Progenitor cell of endocrine pancreas (in vitro differentiated cells): ENCODE results near the gene CGB7. TPM values are rescaled to one million over a fixed set of nuclear protein-coding genes. Genes with fewer than 3 reads are reported as not detected.
"Not testable (repeated sequence)": the region's sequence is repeated elsewhere in the genome, so short reads cannot be mapped to it uniquely, and the experiment has no call there.

ENCODE experiments used
- DNase-seq: peaks from one replicate; pipeline ENCODE4 v3.0.0; 2021; ENCODE audit warnings: low spot score; ENCODE audit not compliant: unreplicated experiment
- H3K27ac Mint-ChIP-seq: 2 replicates; pipeline ENCODE4 v1.8.0; 2021; ENCODE audit warnings: mild to moderate bottlenecking, moderate library complexity, mixed read lengths
- H3K27me3 Mint-ChIP-seq: 2 replicates; pipeline ENCODE4 v1.8.0; 2021; ENCODE audit warnings: mixed read lengths
- H3K36me3 Mint-ChIP-seq: 2 replicates; pipeline ENCODE4 v1.8.0; 2022; ENCODE audit warnings: mixed read lengths; ENCODE audit not compliant: insufficient read depth
- H3K4me1 Mint-ChIP-seq: 2 replicates; pipeline ENCODE4 v1.8.0; 2021; ENCODE audit warnings: low read depth, mixed read lengths
- H3K4me3 Mint-ChIP-seq: 2 replicates; pipeline ENCODE4 v1.8.0; 2021; ENCODE audit warnings: low read depth, mild to moderate bottlenecking, moderate library complexity, mixed read lengths
- H3K9me3 Mint-ChIP-seq: 2 replicates; pipeline ENCODE4 v1.8.0; 2021; ENCODE audit warnings: low read depth, mixed read lengths
- total RNA-seq: library from RNA; stranded (reverse); gene quantifications from 2 replicates; pipeline ENCODE4 v1.2.1, GENCODE V29; 2021
- TF ChIP-seq, protein P1 (sequence below): fragments of 200-600 bp; sonication (generic); IDR thresholded peaks from one replicate; pipeline ENCODE4 v1.5.0; 2021; ENCODE audit warnings: antibody characterized with exemption, mild to moderate bottlenecking; ENCODE audit not compliant: unreplicated experiment

Gene CGB7
- total RNA-seq, 1 donor from 2014 or later: 0.38 TPM

- no peaks in the 10 kb centered on the region for H3K9me3 Mint-ChIP-seq
- H3K36me3 Mint-ChIP-seq: no peaks in the 10 kb centered on the region
- peak; percentile 51 for DNase-seq
- TF ChIP-seq, protein P1, sequence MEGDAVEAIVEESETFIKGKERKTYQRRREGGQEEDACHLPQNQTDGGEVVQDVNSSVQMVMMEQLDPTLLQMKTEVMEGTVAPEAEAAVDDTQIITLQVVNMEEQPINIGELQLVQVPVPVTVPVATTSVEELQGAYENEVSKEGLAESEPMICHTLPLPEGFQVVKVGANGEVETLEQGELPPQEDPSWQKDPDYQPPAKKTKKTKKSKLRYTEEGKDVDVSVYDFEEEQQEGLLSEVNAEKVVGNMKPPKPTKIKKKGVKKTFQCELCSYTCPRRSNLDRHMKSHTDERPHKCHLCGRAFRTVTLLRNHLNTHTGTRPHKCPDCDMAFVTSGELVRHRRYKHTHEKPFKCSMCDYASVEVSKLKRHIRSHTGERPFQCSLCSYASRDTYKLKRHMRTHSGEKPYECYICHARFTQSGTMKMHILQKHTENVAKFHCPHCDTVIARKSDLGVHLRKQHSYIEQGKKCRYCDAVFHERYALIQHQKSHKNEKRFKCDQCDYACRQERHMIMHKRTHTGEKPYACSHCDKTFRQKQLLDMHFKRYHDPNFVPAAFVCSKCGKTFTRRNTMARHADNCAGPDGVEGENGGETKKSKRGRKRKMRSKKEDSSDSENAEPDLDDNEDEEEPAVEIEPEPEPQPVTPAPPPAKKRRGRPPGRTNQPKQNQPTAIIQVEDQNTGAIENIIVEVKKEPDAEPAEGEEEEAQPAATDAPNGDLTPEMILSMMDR: peak; percentile 39
- H3K4me1 Mint-ChIP-seq: peaks cover 4% of the 10 kb centered on the region
- no peak overlapping the region for H3K27ac Mint-ChIP-seq
- H3K27me3 Mint-ChIP-seq: peaks cover 67% of the 10 kb centered on the region
- H3K4me3 Mint-ChIP-seq: peak overlapping the region; percentile 68
Measured at GRCh38 chr19:49056101-49056901, 1.2 kb downstream of the CGB7 start.

DNA sequence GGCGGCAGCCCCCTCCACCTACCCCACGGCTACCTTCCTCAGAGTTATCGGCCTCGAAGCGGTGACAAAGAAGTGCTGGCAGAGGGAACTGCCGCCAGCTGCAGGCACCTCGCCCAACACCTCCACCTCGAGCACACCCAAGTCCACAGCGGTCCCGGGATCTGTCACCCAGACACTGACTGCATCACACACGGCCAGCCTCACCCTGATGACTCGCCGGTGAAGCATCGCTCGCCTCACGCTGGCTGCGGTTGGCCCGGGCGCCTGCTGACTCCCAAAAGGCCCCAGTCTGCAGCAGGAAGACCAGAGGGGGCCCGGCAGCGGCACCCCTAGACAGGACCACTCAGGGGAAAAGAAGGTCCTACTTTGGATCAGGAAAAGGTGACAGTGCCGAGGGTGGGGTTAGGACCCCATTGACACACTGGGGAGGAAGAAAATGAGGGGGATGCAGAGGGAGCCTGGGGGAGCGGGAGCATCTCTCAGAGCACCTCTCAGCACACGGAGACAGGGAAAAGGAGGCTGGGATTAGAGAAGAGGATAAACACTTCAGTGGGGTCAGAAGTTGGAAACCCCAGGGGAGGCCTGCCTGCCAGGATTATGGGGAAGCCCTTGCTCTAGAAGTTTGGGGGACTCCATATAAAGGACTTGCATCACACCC lies 7.0 kb downstream of the CGB7 start:
- not testable (repeated sequence) for H3K4me1 Mint-ChIP-seq, H3K27ac Mint-ChIP-seq, DNase-seq, H3K9me3 Mint-ChIP-seq, H3K4me3 Mint-ChIP-seq, H3K36me3 Mint-ChIP-seq
- peaks cover 23% of the 10 kb centered on the region for H3K27me3 Mint-ChIP-seq

- not testable (repeated sequence) for H3K9me3 Mint-ChIP-seq, H3K4me3 Mint-ChIP-seq, H3K36me3 Mint-ChIP-seq, H3K27ac Mint-ChIP-seq, H3K4me1 Mint-ChIP-seq, DNase-seq
- H3K27me3 Mint-ChIP-seq: peaks cover 17% of the 10 kb centered on the region
Measured at GRCh38 chr19:49049834-49050233, 7.7 kb downstream of the CGB7 start.

DNA sequence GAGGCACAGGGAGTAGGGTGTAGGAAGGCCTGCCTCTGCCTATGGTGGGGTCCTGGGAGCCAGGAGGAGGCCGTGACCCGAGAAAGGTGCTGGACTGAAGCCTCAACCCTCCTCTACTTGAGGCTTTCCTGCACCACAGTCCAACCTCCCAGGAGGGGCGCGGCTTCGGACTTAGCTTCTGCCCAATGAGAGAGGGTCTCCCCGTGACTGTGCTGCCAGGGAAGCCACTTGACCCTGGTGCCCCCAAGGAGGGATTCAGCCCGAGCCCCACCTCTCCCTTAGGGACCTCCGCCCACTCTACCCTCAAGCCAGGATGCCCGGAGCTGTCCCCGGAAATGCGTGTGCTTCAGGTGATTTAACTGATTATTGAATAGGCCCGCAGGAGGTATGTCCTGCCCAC lies 8.5 kb downstream of the CGB7 start, which contains the start of gene CGB8:
TSS of gene CGB8 (minus strand) at position 101 of the 400 bp plus-strand sequence. CDS start 372 bp downstream, outside the sequence.
- peaks cover 15% of the 10 kb centered on the region for H3K27me3 Mint-ChIP-seq
- not testable (repeated sequence) for H3K9me3 Mint-ChIP-seq, H3K4me3 Mint-ChIP-seq, H3K36me3 Mint-ChIP-seq, H3K4me1 Mint-ChIP-seq, DNase-seq, H3K27ac Mint-ChIP-seq

- peaks cover 12% of the 10 kb centered on the region for H3K27me3 Mint-ChIP-seq
- not testable (repeated sequence) for H3K27ac Mint-ChIP-seq, H3K36me3 Mint-ChIP-seq, H3K9me3 Mint-ChIP-seq, DNase-seq, H3K4me3 Mint-ChIP-seq, H3K4me1 Mint-ChIP-seq
Measured at GRCh38 chr19:49043548-49043947, 14.0 kb downstream of the CGB7 start, which contains the start of gene CGB5. TSS of gene CGB5 (plus strand) at chr19:49043848. CDS start at chr19:49044210, 362 bp downstream.

GRCh38 chr19:49042666-49043065 lies 14.9 kb downstream of the CGB7 start:
- H3K4me3 Mint-ChIP-seq, DNase-seq, H3K4me1 Mint-ChIP-seq, H3K36me3 Mint-ChIP-seq, H3K9me3 Mint-ChIP-seq, H3K27ac Mint-ChIP-seq: not testable (repeated sequence)
- peaks cover 16% of the 10 kb centered on the region for H3K27me3 Mint-ChIP-seq

GRCh38 chr19:49042177-49042576 lies 15.4 kb downstream of the CGB7 start:
- H3K4me1 Mint-ChIP-seq: no peaks in the 10 kb centered on the region
- H3K9me3 Mint-ChIP-seq: no peaks in the 10 kb centered on the region
- H3K36me3 Mint-ChIP-seq: no peaks in the 10 kb centered on the region
- TF ChIP-seq, protein P1: no peak
- H3K27ac Mint-ChIP-seq: peak overlapping the region; percentile 39
- H3K4me3 Mint-ChIP-seq: no peak overlapping the region
- no peak for DNase-seq
- H3K27me3 Mint-ChIP-seq: peaks cover 16% of the 10 kb centered on the region

GRCh38 chr19:49039736-49040135 lies 17.8 kb downstream of the CGB7 start:
- H3K4me3 Mint-ChIP-seq, H3K4me1 Mint-ChIP-seq, DNase-seq, H3K27ac Mint-ChIP-seq, H3K36me3 Mint-ChIP-seq, H3K9me3 Mint-ChIP-seq: not testable (repeated sequence)
- H3K27me3 Mint-ChIP-seq: peaks cover 19% of the 10 kb centered on the region

- not testable (repeated sequence) for H3K36me3 Mint-ChIP-seq, H3K9me3 Mint-ChIP-seq, H3K4me1 Mint-ChIP-seq, H3K27ac Mint-ChIP-seq, DNase-seq, H3K4me3 Mint-ChIP-seq
- peaks cover 19% of the 10 kb centered on the region for H3K27me3 Mint-ChIP-seq
Measured at GRCh38 chr19:49038557-49039276, 18.8 kb downstream of the CGB7 start.

GRCh38 chr19:49038111-49038510 lies 19.4 kb downstream of the CGB7 start:
- not testable (repeated sequence) for H3K9me3 Mint-ChIP-seq, H3K4me3 Mint-ChIP-seq, H3K4me1 Mint-ChIP-seq, DNase-seq, H3K36me3 Mint-ChIP-seq, H3K27ac Mint-ChIP-seq
- H3K27me3 Mint-ChIP-seq: peaks cover 18% of the 10 kb centered on the region
